Mucosa of stomach (tissue), 1 donor: ENCODE results near the gene PML.

Experiments used
- H3K27me3 ChIP-seq: one replicate; pipeline ENCODE4 v1.7.0; 2013; ENCODE audit warnings: mild to moderate bottlenecking, low read length; ENCODE audit not compliant: control insufficient read depth, insufficient read depth
- H3K36me3 ChIP-seq: one replicate; pipeline ENCODE4 v1.7.0; 2013; ENCODE audit warnings: low read length; ENCODE audit not compliant: control insufficient read depth, insufficient read depth
- H3K4me1 ChIP-seq: one replicate; pipeline ENCODE4 v1.7.0; 2013; ENCODE audit warnings: mild to moderate bottlenecking, low read length; ENCODE audit not compliant: control insufficient read depth, insufficient read depth
- H3K4me3 ChIP-seq: one replicate; pipeline ENCODE4 v1.7.0; 2013; ENCODE audit warnings: low read length
- H3K9ac ChIP-seq: one replicate; pipeline ENCODE4 v1.7.0; 2013; ENCODE audit warnings: mild to moderate bottlenecking, low read length, moderate library complexity
- H3K9me3 ChIP-seq: one replicate; pipeline ENCODE4 v1.7.0; 2013; ENCODE audit warnings: mild to moderate bottlenecking, low read length, moderate library complexity; ENCODE audit not compliant: control insufficient read depth
- donor health status: Pancreatic carcinoma.

Gene PML

DNA sequence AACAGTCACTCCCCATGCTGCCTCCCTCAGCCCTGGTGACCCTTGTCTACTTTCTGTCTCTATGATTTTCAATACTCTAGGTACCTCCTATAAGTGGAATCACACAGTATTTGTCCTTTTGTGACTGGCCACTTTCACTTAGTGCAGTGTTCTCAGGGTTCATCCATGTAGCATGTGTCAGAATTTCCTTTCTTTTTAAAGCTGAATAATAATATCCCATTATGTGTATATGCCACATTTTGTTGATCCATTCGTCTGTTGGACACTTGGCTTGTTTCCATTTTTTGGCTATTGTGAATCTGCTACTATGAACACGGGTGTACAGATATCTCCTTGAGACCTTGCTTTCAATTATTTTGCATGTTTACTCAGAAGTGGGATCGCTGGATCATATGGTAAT lies 34.1 kb downstream of the PML start:
- Histone ChIP-seq H3K4me3 (no peak overlapping the region), H3K36me3 (peaks cover 26% of the 10 kb centered on the region), H3K27me3 (no peaks in the 10 kb centered on the region), H3K4me1 (no peaks in the 10 kb centered on the region), H3K9ac (no peak overlapping the region), H3K9me3 (no peaks in the 10 kb centered on the region)

DNA sequence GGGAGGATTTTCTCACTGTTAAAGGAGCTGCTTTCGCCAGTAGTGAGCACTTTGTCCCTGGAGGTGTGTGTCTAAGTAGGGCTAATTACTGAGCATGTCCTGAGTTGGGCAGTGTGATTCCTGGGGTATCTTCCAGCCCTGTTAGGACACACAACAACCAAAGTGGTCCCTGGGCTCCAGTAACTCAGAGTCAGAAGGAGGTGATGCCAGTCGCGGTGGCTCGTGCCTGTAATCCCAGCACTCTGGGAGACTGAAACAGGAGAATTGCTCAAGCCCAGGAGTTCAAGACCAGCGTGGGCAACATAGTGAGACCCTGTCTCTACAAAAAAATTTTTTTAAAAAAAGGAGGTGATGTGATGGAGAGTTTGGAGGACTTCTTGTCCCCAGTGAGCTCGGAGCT lies 37.5 kb downstream of the PML start:
- Histone ChIP-seq H3K36me3 (peaks cover 17% of the 10 kb centered on the region), H3K9me3 (no peaks in the 10 kb centered on the region), H3K4me3 (no peak overlapping the region), H3K27me3 (no peaks in the 10 kb centered on the region), H3K9ac (no peak overlapping the region), H3K4me1 (no peaks in the 10 kb centered on the region)

DNA sequence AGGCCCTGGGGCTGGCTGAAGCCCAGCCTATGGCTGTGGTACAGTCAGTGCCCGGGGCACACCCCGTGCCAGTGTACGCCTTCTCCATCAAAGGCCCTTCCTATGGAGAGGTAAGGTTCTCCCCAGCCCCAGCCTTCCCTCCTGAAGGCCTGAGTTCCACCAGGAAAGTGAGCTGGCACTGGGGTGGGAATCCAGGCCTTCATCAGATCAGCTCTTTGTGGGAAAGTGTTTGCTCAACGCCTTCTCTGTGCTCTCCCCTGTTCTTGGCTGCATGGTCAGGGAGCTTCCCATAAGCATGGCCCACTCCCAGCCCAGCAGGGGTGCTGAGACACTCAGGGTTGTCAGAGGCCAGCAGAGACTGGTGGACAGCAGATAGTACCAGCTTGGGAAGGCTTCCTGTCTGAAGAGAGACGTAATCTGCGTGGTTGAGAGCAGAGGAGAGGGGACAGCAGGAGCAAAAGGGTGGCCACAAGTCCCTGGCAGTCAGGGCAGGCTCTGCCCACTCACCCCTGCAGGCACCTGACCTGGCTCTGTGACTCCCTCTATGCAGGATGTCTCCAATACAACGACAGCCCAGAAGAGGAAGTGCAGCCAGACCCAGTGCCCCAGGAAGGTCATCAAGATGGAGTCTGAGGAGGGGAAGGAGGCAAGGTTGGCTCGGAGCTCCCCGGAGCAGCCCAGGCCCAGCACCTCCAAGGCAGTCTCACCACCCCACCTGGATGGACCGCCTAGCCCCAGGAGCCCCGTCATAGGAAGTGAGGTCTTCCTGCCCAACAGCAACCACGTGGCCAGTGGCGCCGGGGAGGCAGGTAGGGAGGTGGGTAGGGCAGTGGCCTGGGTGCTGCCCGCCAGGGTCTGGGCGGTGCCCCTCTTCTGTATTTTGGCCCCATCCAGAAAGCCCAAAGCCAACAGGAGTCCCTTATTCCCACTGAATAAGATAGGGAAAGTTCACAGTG lies 38.4 kb downstream of the PML start:
- Histone ChIP-seq H3K27me3 (no peaks in the 10 kb centered on the region), H3K4me1 (no peaks in the 10 kb centered on the region), H3K4me3 (no peak overlapping the region), H3K9ac (no peak overlapping the region), H3K36me3 (peaks cover 17% of the 10 kb centered on the region), H3K9me3 (no peaks in the 10 kb centered on the region)

DNA sequence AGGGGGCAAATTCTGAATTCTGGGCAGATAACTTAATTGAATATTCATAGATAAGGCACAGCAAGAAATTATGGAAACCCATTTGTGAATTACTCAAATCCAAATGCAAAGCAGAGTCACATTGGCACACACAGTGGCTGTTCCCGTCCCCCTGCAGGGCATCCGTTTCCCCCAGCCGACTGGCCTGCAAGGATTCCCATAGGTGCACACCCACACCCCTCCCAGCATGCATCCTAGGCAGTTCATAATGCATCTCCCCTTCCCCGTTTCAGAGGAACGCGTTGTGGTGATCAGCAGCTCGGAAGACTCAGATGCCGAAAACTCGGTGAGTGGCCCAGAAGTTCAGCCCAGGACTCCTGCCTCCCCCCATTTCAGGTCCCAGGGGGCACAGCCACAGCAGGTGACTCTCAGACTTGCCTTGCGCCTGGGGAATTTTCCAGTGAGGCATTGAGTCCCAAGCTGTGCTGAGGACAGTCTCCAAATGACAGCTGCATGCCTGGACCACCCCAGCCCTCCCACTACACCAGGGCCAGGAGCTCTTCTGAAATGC lies 39.8 kb downstream of the PML start:
- peaks cover 17% of the 10 kb centered on the region for H3K36me3 ChIP-seq
- H3K9ac ChIP-seq: no peak overlapping the region
- no peaks in the 10 kb centered on the region for H3K9me3 ChIP-seq
- H3K4me3 ChIP-seq: no peak overlapping the region
- peaks cover 6% of the 10 kb centered on the region for H3K4me1 ChIP-seq
- no peaks in the 10 kb centered on the region for H3K27me3 ChIP-seq

GRCh38 chr15:74035121-74036017 lies 40.9 kb downstream of the PML start:
- no peak overlapping the region for H3K4me3 ChIP-seq
- H3K9me3 ChIP-seq: no peaks in the 10 kb centered on the region
- no peaks in the 10 kb centered on the region for H3K27me3 ChIP-seq
- H3K4me1 ChIP-seq: peaks cover 16% of the 10 kb centered on the region
- H3K9ac ChIP-seq: no peak overlapping the region
- H3K36me3 ChIP-seq: peaks cover 17% of the 10 kb centered on the region

- Histone ChIP-seq H3K9ac (no peak overlapping the region), H3K36me3 (peaks cover 17% of the 10 kb centered on the region)
Observed at GRCh38 chr15:74036271-74037170, 42.0 kb downstream of the PML start.

GRCh38 chr15:74037171-74038117 lies 42.9 kb downstream of the PML start:
- no peak overlapping the region for H3K9ac ChIP-seq
- H3K9me3 ChIP-seq: no peaks in the 10 kb centered on the region
- peaks cover 16% of the 10 kb centered on the region for H3K4me1 ChIP-seq
- H3K27me3 ChIP-seq: no peaks in the 10 kb centered on the region
- peaks cover 17% of the 10 kb centered on the region for H3K36me3 ChIP-seq
- no peak overlapping the region for H3K4me3 ChIP-seq

More at GRCh38 chr15:74036271-74037170, 42.0 kb downstream of the PML start:
- Histone ChIP-seq H3K4me3 (no peak overlapping the region), H3K9me3 (no peaks in the 10 kb centered on the region), H3K4me1 (peaks cover 16% of the 10 kb centered on the region), H3K27me3 (no peaks in the 10 kb centered on the region)

DNA sequence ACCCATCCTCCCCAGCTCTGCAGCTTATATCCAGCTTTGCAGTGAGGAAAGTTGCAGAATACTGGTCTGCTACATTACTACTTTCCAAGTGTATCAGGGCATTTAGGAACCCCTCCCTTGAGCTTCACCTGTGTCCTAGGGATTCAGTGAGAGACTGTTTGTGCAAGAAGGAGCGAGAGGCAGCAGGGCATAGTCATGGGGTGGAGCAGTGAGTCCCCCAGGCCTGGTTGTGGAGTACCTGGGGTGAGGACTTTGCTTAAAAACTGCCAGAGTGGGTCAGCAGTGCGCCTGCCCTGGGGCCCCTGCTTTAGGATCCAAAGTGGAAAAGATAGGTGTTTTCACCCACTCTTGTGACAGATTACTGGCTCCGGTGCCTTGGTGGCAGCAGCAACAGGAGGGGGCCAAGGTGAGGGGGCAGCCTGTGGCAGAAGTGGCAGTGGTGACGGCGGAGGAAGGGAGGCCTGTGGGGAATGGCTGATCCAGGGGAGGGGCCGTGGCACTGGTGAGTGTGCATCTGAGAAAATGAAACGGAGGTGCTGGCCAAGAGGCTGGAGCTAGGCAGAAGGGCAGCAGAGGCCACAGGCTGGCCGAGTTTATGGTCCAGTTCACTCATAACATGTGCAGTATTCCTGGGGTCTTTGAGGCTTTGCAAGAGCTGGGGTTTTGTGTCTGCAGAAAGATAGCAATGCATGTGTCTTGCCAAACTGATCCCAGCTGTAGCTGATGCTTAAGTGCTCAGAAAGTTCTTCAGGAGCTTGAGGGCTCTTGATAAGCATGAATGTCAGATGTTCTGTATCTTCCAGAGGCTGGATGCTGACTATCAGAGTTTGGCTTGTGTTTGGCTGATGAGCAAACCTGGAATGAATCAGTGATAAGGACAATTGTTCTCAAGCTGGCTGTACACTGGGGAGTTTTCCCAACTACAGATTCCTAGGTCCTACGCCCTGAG lies 44.5 kb downstream of the PML start:
- Histone ChIP-seq H3K4me1 (peaks cover 16% of the 10 kb centered on the region), H3K9ac (no peak overlapping the region), H3K9me3 (no peaks in the 10 kb centered on the region), H3K27me3 (no peaks in the 10 kb centered on the region), H3K36me3 (peaks cover 5% of the 10 kb centered on the region), H3K4me3 (no peak overlapping the region)

DNA sequence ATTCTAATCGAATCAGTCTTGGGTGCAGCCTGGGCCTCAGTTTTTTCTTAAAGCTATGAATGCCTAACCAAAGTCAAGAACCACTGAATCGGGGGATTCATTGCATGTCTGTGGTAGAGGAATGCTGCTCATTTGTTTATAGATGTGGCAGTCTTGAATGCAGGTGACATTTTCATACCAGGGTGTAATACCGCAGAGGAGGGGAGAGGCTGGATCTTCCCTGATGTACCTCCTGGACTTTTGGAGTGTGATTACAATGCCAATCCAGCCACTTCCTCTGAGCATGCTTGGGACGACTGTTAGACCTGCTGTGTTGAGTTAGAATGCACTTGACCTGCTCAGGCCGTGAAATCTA lies 45.1 kb downstream of the PML start:
- Histone ChIP-seq H3K9me3 (no peaks in the 10 kb centered on the region), H3K4me1 (peaks cover 16% of the 10 kb centered on the region), H3K9ac (no peak overlapping the region), H3K4me3 (no peak overlapping the region), H3K36me3 (no peaks in the 10 kb centered on the region), H3K27me3 (no peaks in the 10 kb centered on the region)
